Neural cell (in vitro differentiated cells): Measurements from ENCODE around the gene LPP.

Experiments
- EP300 ChIP-seq: fragments of 450-650 bp; conservative IDR thresholded peaks from 2 replicates; pipeline ENCODE4 v1.6.1; 2014; ENCODE audit warnings: antibody characterized with exemption, mild to moderate bottlenecking, moderate library complexity; ENCODE audit not compliant: poor library complexity, severe bottlenecking
- EZH2 ChIP-seq: fragments of 200-600, 300-800 bp; shearing (Covaris generic), sonication (generic); IDR thresholded peaks from 2 replicates; pipeline ENCODE4 v1.6.1; 2014; ENCODE audit warnings: antibody characterized with exemption, low read length, borderline replicate concordance, mild to moderate bottlenecking; ENCODE audit not compliant: insufficient read depth, poor library complexity, severe bottlenecking
- POLR2AphosphoS5 ChIP-seq: IDR thresholded peaks from 2 replicates; pipeline ENCODE4 v1.6.1; 2012
- RAD21 ChIP-seq: fragments of 450-650 bp; conservative IDR thresholded peaks from 2 replicates; pipeline ENCODE4 v1.6.1; 2014; ENCODE audit warnings: antibody characterized with exemption, mild to moderate bottlenecking, moderate library complexity
- REST ChIP-seq: IDR thresholded peaks from 2 replicates; pipeline ENCODE4 v1.6.1; 2012; ENCODE audit warnings: borderline replicate concordance
- SMC3 ChIP-seq: fragments of 450-650 bp; conservative IDR thresholded peaks from 2 replicates; pipeline ENCODE4 v1.6.1; 2014; ENCODE audit warnings: antibody characterized with exemption, mild to moderate bottlenecking, moderate library complexity; ENCODE audit not compliant: poor library complexity
- TAF1 ChIP-seq: IDR thresholded peaks from 2 replicates; pipeline ENCODE4 v1.6.1; 2012; ENCODE audit warnings: low read depth
- TF ChIP-seq, protein P1 (sequence below): fragments of 450-650 bp; IDR thresholded peaks from 2 replicates; pipeline ENCODE4 v1.5.1; 2014; ENCODE audit warnings: antibody characterized with exemption, mild to moderate bottlenecking, moderate library complexity; ENCODE audit not compliant: poor library complexity, severe bottlenecking

GRCh38 chr3:188417766-188418165 lies 263.8 kb downstream of the LPP start:
- TF ChIP-seq, protein P1, sequence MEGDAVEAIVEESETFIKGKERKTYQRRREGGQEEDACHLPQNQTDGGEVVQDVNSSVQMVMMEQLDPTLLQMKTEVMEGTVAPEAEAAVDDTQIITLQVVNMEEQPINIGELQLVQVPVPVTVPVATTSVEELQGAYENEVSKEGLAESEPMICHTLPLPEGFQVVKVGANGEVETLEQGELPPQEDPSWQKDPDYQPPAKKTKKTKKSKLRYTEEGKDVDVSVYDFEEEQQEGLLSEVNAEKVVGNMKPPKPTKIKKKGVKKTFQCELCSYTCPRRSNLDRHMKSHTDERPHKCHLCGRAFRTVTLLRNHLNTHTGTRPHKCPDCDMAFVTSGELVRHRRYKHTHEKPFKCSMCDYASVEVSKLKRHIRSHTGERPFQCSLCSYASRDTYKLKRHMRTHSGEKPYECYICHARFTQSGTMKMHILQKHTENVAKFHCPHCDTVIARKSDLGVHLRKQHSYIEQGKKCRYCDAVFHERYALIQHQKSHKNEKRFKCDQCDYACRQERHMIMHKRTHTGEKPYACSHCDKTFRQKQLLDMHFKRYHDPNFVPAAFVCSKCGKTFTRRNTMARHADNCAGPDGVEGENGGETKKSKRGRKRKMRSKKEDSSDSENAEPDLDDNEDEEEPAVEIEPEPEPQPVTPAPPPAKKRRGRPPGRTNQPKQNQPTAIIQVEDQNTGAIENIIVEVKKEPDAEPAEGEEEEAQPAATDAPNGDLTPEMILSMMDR: no peak
- no peak for TF ChIP-seq EP300
- TF ChIP-seq REST: no peak
- TF ChIP-seq EZH2: no peak
- no peak for TF ChIP-seq RAD21
- TF ChIP-seq POLR2AphosphoS5: no peak
- no peak for TF ChIP-seq TAF1
- TF ChIP-seq SMC3: no peak
